Hepatocyte (in vitro differentiated cells): Measurements from ENCODE around the gene METTL23.

Experiments
- EZH2phosphoT487 ChIP-seq: fragments of 200-600 bp; sonication (generic); IDR thresholded peaks from one replicate; pipeline ENCODE4 v1.6.1; 2018; ENCODE audit warnings: antibody characterized with exemption, mild to moderate bottlenecking, low read depth, moderate library complexity; ENCODE audit not compliant: unreplicated experiment, severe bottlenecking
- TF ChIP-seq, protein P1 (sequence below): fragments of 200-600 bp; sonication (generic); IDR thresholded peaks from 2 replicates; pipeline ENCODE4 v1.5.1; 2016; ENCODE audit warnings: antibody characterized with exemption, mild to moderate bottlenecking; ENCODE audit not compliant: poor library complexity

DNA sequence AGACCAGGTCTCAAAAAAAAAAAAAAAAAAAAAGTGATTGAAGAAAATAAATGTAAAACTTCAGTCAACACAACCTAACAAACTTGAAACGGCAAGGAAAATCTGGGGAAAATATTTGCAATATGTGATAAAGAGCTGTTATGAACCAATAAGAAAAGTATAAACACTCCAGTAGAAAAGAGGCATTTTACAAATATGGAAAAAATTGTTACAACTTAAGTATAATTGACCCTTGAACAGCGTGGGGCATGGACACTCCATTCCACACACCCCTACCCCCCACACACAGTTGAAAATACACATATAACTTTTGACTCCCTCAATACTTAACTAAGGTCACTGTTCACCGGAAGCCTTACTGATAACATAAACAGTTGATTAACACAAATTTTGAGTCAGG, 31.9 kb downstream of the METTL23 start:
- TF ChIP-seq, protein P1, sequence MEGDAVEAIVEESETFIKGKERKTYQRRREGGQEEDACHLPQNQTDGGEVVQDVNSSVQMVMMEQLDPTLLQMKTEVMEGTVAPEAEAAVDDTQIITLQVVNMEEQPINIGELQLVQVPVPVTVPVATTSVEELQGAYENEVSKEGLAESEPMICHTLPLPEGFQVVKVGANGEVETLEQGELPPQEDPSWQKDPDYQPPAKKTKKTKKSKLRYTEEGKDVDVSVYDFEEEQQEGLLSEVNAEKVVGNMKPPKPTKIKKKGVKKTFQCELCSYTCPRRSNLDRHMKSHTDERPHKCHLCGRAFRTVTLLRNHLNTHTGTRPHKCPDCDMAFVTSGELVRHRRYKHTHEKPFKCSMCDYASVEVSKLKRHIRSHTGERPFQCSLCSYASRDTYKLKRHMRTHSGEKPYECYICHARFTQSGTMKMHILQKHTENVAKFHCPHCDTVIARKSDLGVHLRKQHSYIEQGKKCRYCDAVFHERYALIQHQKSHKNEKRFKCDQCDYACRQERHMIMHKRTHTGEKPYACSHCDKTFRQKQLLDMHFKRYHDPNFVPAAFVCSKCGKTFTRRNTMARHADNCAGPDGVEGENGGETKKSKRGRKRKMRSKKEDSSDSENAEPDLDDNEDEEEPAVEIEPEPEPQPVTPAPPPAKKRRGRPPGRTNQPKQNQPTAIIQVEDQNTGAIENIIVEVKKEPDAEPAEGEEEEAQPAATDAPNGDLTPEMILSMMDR = no peak
- TF ChIP-seq EZH2phosphoT487 = no peak
